Measurements from ENCODE around the gene ENGASE.

Gene ENGASE

DNA sequence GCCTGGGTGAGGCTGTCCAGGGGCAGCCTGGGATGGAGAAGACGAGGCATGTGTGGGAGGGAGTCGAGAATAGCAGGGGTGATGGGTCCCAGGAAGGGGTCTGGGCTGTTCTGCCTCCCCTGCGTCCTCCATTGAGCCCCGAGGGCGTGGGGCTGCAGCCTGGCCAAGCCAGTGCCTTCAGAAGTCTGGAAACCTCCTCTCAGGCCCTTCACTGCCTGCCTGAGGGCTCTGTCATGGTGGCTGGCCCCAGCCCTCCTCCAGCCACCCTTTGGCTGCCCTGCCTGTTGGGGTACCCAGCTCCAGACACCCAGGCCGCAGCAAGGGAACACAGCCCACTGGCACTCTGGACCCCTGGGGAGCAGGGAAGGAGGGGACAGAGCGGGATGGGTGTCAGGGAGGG, 27.6 kb downstream of the ENGASE start:
- ChIA-PET POLR2A (no interaction called here), CTCF (no interaction called here)
- TF ChIP-seq, protein P1, sequence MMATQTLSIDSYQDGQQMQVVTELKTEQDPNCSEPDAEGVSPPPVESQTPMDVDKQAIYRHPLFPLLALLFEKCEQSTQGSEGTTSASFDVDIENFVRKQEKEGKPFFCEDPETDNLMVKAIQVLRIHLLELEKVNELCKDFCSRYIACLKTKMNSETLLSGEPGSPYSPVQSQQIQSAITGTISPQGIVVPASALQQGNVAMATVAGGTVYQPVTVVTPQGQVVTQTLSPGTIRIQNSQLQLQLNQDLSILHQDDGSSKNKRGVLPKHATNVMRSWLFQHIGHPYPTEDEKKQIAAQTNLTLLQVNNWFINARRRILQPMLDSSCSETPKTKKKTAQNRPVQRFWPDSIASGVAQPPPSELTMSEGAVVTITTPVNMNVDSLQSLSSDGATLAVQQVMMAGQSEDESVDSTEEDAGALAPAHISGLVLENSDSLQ (IDR thresholded peaks at IDR 0.05): no peak
- TF ChIP-seq HDGF (IDR thresholded peaks at IDR 0.05; ENCODE audit: borderline replicate concordance) (no peak), ZNF384 (IDR thresholded peaks at IDR 0.05) (no peak), BHLHE40 (IDR thresholded peaks at IDR 0.05; ENCODE audit: borderline replicate concordance) (no peak), ELF4 (IDR thresholded peaks at IDR 0.05) (no peak), CTBP1 (IDR thresholded peaks at IDR 0.05; ENCODE audit: borderline replicate concordance) (no peak), NFRKB (IDR thresholded peaks at IDR 0.05) (no peak), FOXK2 (IDR thresholded peaks at IDR 0.05) (no peak)
- DNase-seq (ENCODE audit: extremely low spot score): no peak

DNA sequence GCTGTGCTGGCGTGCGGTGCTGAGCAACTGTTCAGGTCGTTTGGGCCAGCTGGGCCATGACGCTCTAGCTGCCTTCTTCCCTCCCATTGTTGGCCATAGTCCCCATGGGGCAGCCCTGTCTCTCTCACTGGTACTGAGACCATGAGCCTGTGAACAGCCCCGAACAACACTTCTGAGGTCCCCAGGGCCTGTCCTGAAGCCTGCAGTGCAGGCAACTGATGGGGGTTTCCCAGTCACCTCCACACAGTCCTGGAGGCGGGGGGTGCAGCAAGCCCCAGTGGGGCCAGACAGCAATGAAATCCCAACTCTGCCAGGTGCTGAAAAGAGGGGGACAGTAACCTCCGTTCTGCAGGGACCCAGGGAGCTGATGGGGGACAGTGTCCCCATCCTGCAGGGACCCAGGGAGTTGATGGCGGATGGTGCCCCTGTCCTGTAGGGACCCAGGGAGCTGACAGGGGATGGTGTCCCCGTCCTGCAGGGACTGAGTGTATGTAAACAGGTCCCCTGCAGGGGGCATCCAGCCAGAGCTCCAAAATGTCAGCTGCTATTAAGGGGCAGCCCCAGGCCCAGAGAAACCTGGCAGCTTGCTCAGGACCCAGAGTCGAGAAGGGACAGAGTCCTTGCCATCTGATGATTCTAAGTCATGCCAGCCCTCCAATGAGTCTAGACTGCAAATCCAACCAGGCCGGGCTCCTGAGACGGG, 30.4 kb downstream of the ENGASE start:
- no peak for TF ChIP-seq ELF4 (IDR thresholded peaks at IDR 0.05)
- no peak for TF ChIP-seq FOXK2 (IDR thresholded peaks at IDR 0.05)
- no peak for TF ChIP-seq CTBP1 (IDR thresholded peaks at IDR 0.05; ENCODE audit: borderline replicate concordance)
- TF ChIP-seq SP1 (IDR thresholded peaks at IDR 0.05): no peak
- no peak for TF ChIP-seq TARDBP (IDR thresholded peaks at IDR 0.05)
- no peak for TF ChIP-seq NFRKB (IDR thresholded peaks at IDR 0.05)
- TF ChIP-seq ZNF384 (IDR thresholded peaks at IDR 0.05): no peak
- TF ChIP-seq FOXM1 (IDR thresholded peaks at IDR 0.05; ENCODE audit: borderline replicate concordance): no peak
- no peak for TF ChIP-seq SUZ12 (IDR thresholded peaks at IDR 0.05)
- no peak for TF ChIP-seq BHLHE40 (IDR thresholded peaks at IDR 0.05; ENCODE audit: borderline replicate concordance)
- no peak for TF ChIP-seq FOXA1 (IDR thresholded peaks at IDR 0.05)
- TF ChIP-seq HDGF (IDR thresholded peaks at IDR 0.05; ENCODE audit: borderline replicate concordance): no peak
- ChIA-PET POLR2A (interaction anchor here (1.4 kb wide), 1 partner anchor 10 kb away, joined by 4 read pairs; no protein-coding TSS in a partner anchor), CTCF (interaction anchor here (0.6 to 1.1 kb wide), 4 partner anchors 9 to 77 kb away, joined by 3 to 6 read pairs (median 3); no protein-coding TSS in a partner anchor)
- DNase-seq (ENCODE audit: extremely low spot score): no peak

DNA sequence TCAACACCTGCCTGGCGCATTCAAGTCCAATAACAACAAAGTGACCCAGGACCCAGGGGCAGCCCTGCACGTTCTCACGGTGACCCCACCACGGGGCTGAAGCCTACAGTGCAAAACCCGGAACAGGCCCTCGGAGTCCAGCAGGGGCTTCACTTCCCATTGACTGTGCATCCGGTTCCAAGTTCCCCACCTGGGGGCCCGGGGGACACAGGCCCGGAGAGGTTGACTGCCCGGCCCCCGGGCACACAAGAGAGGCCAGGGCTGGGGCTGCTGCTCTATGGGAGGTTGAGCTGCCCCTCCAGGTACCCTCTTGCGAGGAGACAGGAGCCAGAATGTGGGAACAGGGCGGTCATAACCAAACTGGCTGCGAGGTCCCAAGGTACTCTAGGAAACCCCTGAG, 31.3 kb downstream of the ENGASE start:
- no peak for TF ChIP-seq FOXM1 (IDR thresholded peaks at IDR 0.05; ENCODE audit: borderline replicate concordance)
- no peak for TF ChIP-seq SP1 (IDR thresholded peaks at IDR 0.05)
- TF ChIP-seq, protein P1 (IDR thresholded peaks at IDR 0.05): no peak
- TF ChIP-seq L3MBTL2 (conservative IDR thresholded peaks at IDR 0.05): no peak
- TF ChIP-seq SUZ12 (IDR thresholded peaks at IDR 0.05): no peak
- TF ChIP-seq NFRKB (IDR thresholded peaks at IDR 0.05): no peak
- TF ChIP-seq ARNT (IDR thresholded peaks at IDR 0.05): no peak
- TF ChIP-seq ZNF384 (IDR thresholded peaks at IDR 0.05): no peak
- TF ChIP-seq FOXA1 (IDR thresholded peaks at IDR 0.05): no peak
- TF ChIP-seq BHLHE40 (IDR thresholded peaks at IDR 0.05; ENCODE audit: borderline replicate concordance): no peak
- TF ChIP-seq HDGF (IDR thresholded peaks at IDR 0.05; ENCODE audit: borderline replicate concordance): no peak
- no peak for TF ChIP-seq ELF4 (IDR thresholded peaks at IDR 0.05)
- no peak for TF ChIP-seq LEF1 (IDR thresholded peaks at IDR 0.05; ENCODE audit: borderline replicate concordance)
- no peak for DNase-seq (ENCODE audit: extremely low spot score)
- ChIA-PET CTCF (interaction anchor here (0.6 kb wide), 1 partner anchor 8 kb away, joined by 3 read pairs; no protein-coding TSS in a partner anchor), POLR2A (interaction anchor here (1.4 kb wide), 1 partner anchor 9 kb away, joined by 4 read pairs; no protein-coding TSS in a partner anchor)

DNA sequence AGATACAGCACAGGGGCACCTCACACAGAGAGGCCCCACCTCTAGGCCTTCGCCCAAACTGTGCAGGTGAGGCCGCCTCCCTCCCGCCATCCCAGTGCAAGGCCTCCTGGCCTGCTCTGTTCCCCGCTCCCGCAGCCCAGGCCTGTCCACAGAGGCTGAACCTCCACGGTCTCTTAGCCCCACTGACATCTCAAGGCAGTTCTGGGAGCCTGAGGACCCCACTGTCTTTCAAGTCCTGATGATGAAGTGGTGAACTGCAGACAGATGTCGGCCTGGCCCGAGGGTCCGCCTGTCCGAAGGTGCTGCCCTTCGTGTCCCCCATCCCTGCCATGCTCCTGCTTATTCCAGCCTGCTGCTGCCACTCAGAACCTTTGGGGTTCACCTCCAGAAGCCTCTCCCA, 32.3 kb downstream of the ENGASE start:
- TF ChIP-seq FOXA1 (IDR thresholded peaks at IDR 0.05): no peak
- no peak for TF ChIP-seq L3MBTL2 (conservative IDR thresholded peaks at IDR 0.05)
- TF ChIP-seq SUZ12 (IDR thresholded peaks at IDR 0.05): no peak
- TF ChIP-seq ARNT (IDR thresholded peaks at IDR 0.05): no peak
- TF ChIP-seq LEF1 (IDR thresholded peaks at IDR 0.05; ENCODE audit: borderline replicate concordance): no peak
- TF ChIP-seq NFRKB (IDR thresholded peaks at IDR 0.05): no peak
- TF ChIP-seq CTBP1 (IDR thresholded peaks at IDR 0.05; ENCODE audit: borderline replicate concordance): no peak
- TF ChIP-seq FOXK2 (IDR thresholded peaks at IDR 0.05): no peak
- TF ChIP-seq ZNF384 (IDR thresholded peaks at IDR 0.05): no peak
- TF ChIP-seq SP1 (IDR thresholded peaks at IDR 0.05): no peak
- TF ChIP-seq HDGF (IDR thresholded peaks at IDR 0.05; ENCODE audit: borderline replicate concordance): no peak
- no peak for TF ChIP-seq ELF4 (IDR thresholded peaks at IDR 0.05)
- no peak for TF ChIP-seq FOXM1 (IDR thresholded peaks at IDR 0.05; ENCODE audit: borderline replicate concordance)
- TF ChIP-seq, protein P1 (IDR thresholded peaks at IDR 0.05): no peak
- no peak for TF ChIP-seq TARDBP (IDR thresholded peaks at IDR 0.05)
- no peak for TF ChIP-seq BHLHE40 (IDR thresholded peaks at IDR 0.05; ENCODE audit: borderline replicate concordance)
- CTCF ChIA-PET: interaction anchor here (0.6 kb wide), 1 partner anchor 1033 kb away, joined by 5 read pairs; no protein-coding TSS in a partner anchor
- DNase-seq (ENCODE audit: extremely low spot score): no peak
- POLR2A ChIA-PET: no interaction called here

DNA sequence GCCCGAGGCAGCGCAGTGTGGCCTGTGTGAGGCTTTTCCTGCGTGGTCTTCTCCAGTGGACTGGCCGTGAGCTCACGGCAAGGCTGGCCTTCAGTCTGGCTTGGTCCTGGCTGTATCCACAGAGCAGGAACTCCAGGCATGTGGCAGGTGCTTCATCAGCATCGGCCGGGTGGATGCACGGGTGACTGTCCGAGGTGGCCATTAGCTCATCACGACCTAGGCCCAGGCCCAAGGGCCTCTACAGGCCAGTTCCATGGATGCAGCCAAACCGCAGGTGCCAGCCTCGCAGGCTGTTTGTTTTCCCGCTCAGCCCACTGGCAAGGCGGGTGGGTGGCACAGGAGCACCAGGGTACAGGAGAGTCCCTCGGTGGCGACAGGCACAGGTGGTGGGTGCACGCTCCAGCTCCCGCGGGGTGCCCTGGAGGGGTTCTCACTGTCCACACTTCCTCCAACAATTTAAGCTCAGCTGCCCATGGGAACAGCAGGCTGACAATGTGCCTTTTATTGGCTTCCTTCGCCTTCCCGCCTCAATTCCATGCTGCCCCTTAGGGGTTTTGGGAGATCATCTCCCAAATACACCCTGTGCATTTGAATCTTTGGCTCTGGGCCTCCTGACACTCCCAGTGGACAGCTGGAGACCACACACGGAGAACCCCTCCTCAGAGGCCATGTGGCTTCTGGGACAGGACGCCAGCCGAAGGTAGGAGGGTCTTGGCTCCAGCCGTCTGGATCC, 33.0 kb downstream of the ENGASE start:
- ChIA-PET POLR2A (no interaction called here), CTCF (interaction anchor here (0.6 to 0.9 kb wide), 3 partner anchors 22 to 1034 kb away, joined by 3 to 5 read pairs (median 4); no protein-coding TSS in a partner anchor)
- DNase-seq (ENCODE audit: extremely low spot score): no peak
- TF ChIP-seq FOXK2 (IDR thresholded peaks at IDR 0.05) (no peak), ARNT (IDR thresholded peaks at IDR 0.05) (no peak), L3MBTL2 (conservative IDR thresholded peaks at IDR 0.05) (no peak), BHLHE40 (IDR thresholded peaks at IDR 0.05; ENCODE audit: borderline replicate concordance) (no peak), LEF1 (IDR thresholded peaks at IDR 0.05; ENCODE audit: borderline replicate concordance) (no peak), TARDBP (IDR thresholded peaks at IDR 0.05) (no peak), CTBP1 (IDR thresholded peaks at IDR 0.05; ENCODE audit: borderline replicate concordance) (no peak), ELF4 (IDR thresholded peaks at IDR 0.05) (no peak), HDGF (IDR thresholded peaks at IDR 0.05; ENCODE audit: borderline replicate concordance) (no peak), NFRKB (IDR thresholded peaks at IDR 0.05) (no peak), FOXM1 (IDR thresholded peaks at IDR 0.05; ENCODE audit: borderline replicate concordance) (no peak), SUZ12 (IDR thresholded peaks at IDR 0.05) (no peak), FOXA1 (IDR thresholded peaks at IDR 0.05) (no peak), SP1 (IDR thresholded peaks at IDR 0.05) (no peak), ZNF384 (IDR thresholded peaks at IDR 0.05) (no peak)
- TF ChIP-seq, protein P1 (IDR thresholded peaks at IDR 0.05): no peak
